Measurements from ENCODE around the gene RUNX1. TPM values are rescaled to one million over a fixed set of nuclear protein-coding genes. Genes with fewer than 3 reads are reported as not detected.

The RUNX1 gene
- total and polyA plus RNA-seq, 2 of the 13 experiments (the other 11 are each of a cell fraction or from before 2014, with no cell fraction given) = 5.4 to 6.4 TPM

- TF ChIP-seq MLLT10 (CRISPR knock-in tag; IDR thresholded peaks at IDR 0.05) (no peak), ZNF558 (CRISPR knock-in tag; IDR thresholded peaks at IDR 0.05; ENCODE audit: borderline replicate concordance) (no peak), SIN3B (IDR thresholded peaks at IDR 0.05; ENCODE audit: low read length) (no peak), SMARCE1 (IDR thresholded peaks at IDR 0.05; ENCODE audit: borderline replicate concordance) (no peak)
These were observed 50.9 kb downstream of the RUNX1 start (continued) for GRCh38 chr21:34998176-34998575.

- no peaks in the 10 kb centered on the region for H3K27me3 ChIP-seq (ENCODE audit: control insufficient read depth in 1 of 2, insufficient read depth in 2 of 2, low read length in 2 of 2)
- POLR2A ChIA-PET = no interaction called here
- in situ Hi-C loops (cut with HindIII; ENCODE audit: extremely low pct_ligation_motif_present, low pct_unique_long_range_greater_than_20kb) (no loop called here), intact Hi-C loops (cut with micrococcal nuclease; ENCODE audit: unreplicated experiment) (no loop called here)
- no peaks in the 10 kb centered on the region for H3K79me2 ChIP-seq (ENCODE audit: insufficient read depth, low read length)
- WGBS (ENCODE audit: low lambda C conversion rate) = 77% methylated on average over 4 of the region's 4 CpGs
- H3K4me1 ChIP-seq (ENCODE audit: insufficient read depth, low read length) = peaks cover 16% of the 10 kb centered on the region
- H3K4me3 ChIP-seq (replicated peaks in 1 of 3; ENCODE audit: insufficient read depth in 1 of 3, low read depth in 2 of 3, low read length in 3 of 3) = no peak overlapping the region
- no peaks in the 10 kb centered on the region for H3K9me3 ChIP-seq (ENCODE audit: low read length)
- FAIRE-seq = no peak
- no TSS peak for BruUV-seq (replicated peaks)
- no peak overlapping the region for H3K27ac ChIP-seq (ENCODE audit: extremely low read length, insufficient read depth, low read length)
- no peak for TF ChIP-seq ZNF792 (CRISPR knock-in tag; IDR thresholded peaks at IDR 0.05)
- no peak overlapping the region for H2AFZ ChIP-seq (ENCODE audit: low read length)
- H3K36me3 ChIP-seq (replicated peaks in 1 of 2; ENCODE audit: control insufficient read depth in 1 of 2, insufficient read depth in 2 of 2, low read length in 2 of 2) = no peaks in the 10 kb centered on the region
- H3K9ac ChIP-seq (ENCODE audit: insufficient read depth, low read depth, low read length) = no peak overlapping the region
- no peak overlapping the region for H3K4me2 ChIP-seq (ENCODE audit: low read depth, low read length)
- CTCF ChIA-PET (ENCODE audit: low intra/inter-chr PET ratio, low total read pairs) = no interaction called here
- ATAC-seq = no peak
- H4K20me1 ChIP-seq (ENCODE audit: insufficient read depth, low read length) = no peaks in the 10 kb centered on the region
- DNase-seq (ENCODE audit: low spot score) = no peak
These were observed 51.8 kb downstream of the RUNX1 start for GRCh38 chr21:34997294-34997693.

DNA sequence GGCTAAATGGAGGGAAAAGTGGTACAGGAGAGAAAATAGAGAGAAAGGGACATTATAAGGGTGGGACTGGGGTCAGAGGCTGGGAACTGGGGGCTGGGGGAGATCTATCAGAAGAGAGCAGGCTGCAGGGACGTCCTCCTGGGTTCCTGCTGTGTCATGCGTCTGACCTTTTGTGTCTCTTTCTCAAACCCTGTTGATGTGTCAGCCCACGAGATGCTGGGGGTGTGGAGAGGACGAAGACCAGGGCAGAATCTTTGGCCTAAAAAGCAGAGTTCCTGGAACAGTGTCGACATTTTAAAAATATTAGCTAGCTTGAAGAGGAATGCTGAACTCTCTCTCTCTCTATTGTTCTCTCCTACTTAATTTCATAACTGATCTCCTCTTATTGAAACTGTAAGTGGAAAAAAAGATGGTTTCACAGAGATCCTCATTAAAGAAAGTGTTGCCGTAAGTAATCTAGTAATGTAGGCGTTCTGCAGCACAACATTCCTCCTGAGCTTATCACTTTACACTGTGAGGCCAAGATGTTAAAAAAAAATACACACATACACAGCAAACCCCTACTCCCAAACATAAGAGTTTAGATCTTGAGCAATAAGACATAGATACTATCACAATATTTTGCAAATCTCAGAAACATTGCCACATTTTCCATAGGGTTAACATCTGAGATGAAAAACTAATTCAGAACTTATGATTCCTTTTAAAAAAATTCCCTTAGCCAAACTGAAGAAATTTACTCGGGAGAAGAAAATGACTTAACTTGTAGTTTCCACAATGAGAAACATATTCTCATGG is 52.6 kb downstream of the RUNX1 start:
- Histone ChIP-seq H3K79me2 (ENCODE audit: insufficient read depth, low read length) (no peaks in the 10 kb centered on the region), H3K4me3 (replicated peaks in 1 of 3; ENCODE audit: insufficient read depth in 1 of 3, low read depth in 2 of 3, low read length in 3 of 3) (no peak overlapping the region), H2AFZ (ENCODE audit: low read length) (no peak overlapping the region), H3K4me1 (ENCODE audit: insufficient read depth, low read length) (peaks cover 16% of the 10 kb centered on the region), H3K27me3 (ENCODE audit: control insufficient read depth in 1 of 2, insufficient read depth in 2 of 2, low read length in 2 of 2) (no peaks in the 10 kb centered on the region), H3K4me2 (ENCODE audit: low read depth, low read length) (no peak overlapping the region), H4K20me1 (ENCODE audit: insufficient read depth, low read length) (no peaks in the 10 kb centered on the region), H3K9me3 (ENCODE audit: low read length) (no peaks in the 10 kb centered on the region), H3K36me3 (replicated peaks in 1 of 2; ENCODE audit: control insufficient read depth in 1 of 2, insufficient read depth in 2 of 2, low read length in 2 of 2) (no peaks in the 10 kb centered on the region), H3K9ac (ENCODE audit: insufficient read depth, low read depth, low read length) (no peak overlapping the region), H3K27ac (ENCODE audit: extremely low read length, insufficient read depth, low read length) (no peak overlapping the region)
- DNase-seq (ENCODE audit: low spot score) (no peak), ATAC-seq (no peak), FAIRE-seq (no peak)
- BruUV-seq (replicated peaks) = no TSS peak
- ChIA-PET POLR2A (no interaction called here), CTCF (ENCODE audit: low intra/inter-chr PET ratio, low total read pairs) (no interaction called here)
- intact Hi-C loops (cut with micrococcal nuclease; ENCODE audit: unreplicated experiment) = no loop called here
- in situ Hi-C loops (cut with HindIII; ENCODE audit: extremely low pct_ligation_motif_present, low pct_unique_long_range_greater_than_20kb) = no loop called here
- 56% methylated on average over 8 of the region's 8 CpGs for WGBS (ENCODE audit: low lambda C conversion rate)
- TF ChIP-seq FUBP1 (CRISPR knock-in tag; IDR thresholded peaks at IDR 0.05; ENCODE audit: borderline replicate concordance) = no peak
- no peak for TF ChIP-seq ZNF660 (CRISPR knock-in tag; IDR thresholded peaks at IDR 0.05; ENCODE audit: borderline replicate concordance, low read depth)
- TF ChIP-seq ZNF788 (CRISPR knock-in tag; IDR thresholded peaks at IDR 0.05; ENCODE audit: borderline replicate concordance) = no peak
- TF ChIP-seq, protein P1, sequence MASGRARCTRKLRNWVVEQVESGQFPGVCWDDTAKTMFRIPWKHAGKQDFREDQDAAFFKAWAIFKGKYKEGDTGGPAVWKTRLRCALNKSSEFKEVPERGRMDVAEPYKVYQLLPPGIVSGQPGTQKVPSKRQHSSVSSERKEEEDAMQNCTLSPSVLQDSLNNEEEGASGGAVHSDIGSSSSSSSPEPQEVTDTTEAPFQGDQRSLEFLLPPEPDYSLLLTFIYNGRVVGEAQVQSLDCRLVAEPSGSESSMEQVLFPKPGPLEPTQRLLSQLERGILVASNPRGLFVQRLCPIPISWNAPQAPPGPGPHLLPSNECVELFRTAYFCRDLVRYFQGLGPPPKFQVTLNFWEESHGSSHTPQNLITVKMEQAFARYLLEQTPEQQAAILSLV (CRISPR knock-in tag; IDR thresholded peaks at IDR 0.05; ENCODE audit: borderline replicate concordance) = no peak

Measured in HepG2 (cell line).